Measurements from ENCODE around the gene CD7.

DNA sequence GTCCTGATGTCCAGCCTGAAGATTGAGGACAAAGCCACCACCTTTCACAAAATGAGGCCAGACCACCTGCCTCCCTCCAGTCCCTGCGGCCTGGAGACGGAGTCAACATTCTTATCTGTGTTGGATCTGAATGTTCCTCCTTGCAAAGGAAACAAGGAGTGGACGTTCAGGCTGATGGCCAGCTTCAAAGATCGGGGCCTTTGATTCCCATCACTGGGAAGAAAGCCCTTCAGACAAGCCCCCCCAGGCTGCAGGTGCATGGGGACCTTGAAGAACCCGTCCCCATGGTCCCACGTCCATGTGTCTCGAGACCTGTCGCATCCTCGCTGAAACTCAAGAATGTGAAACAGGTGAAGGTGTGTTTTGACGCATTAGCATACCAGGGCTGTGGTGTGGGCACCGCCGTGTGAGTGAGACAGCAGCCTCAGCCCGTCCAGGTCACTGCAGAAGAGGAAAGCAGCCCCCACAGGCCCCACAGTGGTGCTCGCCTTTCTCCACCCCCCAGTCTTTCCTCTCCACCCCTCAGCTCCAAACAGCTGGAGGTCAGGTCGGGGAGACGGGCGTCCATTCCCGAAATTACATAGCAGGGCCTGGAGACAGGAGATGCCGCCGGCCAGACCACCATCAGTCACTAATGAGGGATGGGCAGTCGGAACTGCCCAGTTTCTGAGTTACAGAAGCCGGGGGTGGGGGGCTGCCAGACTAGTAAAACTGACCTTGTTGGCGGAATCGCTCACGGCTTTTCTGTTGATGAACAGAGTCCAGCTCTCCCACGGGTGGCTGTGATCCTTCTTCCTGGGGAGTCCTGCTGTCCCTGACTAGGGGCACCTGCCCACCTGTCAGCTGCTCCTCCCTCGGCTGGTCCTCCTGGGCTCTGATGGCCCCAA is 43.0 kb downstream of the CD7 start:
- TF ChIP-seq GATA2 (IDR thresholded peaks at IDR 0.05; ENCODE audit: low read depth, low read length) (no peak), GATA3 (IDR thresholded peaks at IDR 0.05; ENCODE audit: low read depth, low read length) (no peak)

Measured in SH-SY5Y (cell line).